ENCODE results near the gene MED15.
"Not testable (repeated sequence)": the region's sequence is repeated elsewhere in the genome, so short reads cannot be mapped to it uniquely, and the experiment has no call there.

Gene MED15, protein sequence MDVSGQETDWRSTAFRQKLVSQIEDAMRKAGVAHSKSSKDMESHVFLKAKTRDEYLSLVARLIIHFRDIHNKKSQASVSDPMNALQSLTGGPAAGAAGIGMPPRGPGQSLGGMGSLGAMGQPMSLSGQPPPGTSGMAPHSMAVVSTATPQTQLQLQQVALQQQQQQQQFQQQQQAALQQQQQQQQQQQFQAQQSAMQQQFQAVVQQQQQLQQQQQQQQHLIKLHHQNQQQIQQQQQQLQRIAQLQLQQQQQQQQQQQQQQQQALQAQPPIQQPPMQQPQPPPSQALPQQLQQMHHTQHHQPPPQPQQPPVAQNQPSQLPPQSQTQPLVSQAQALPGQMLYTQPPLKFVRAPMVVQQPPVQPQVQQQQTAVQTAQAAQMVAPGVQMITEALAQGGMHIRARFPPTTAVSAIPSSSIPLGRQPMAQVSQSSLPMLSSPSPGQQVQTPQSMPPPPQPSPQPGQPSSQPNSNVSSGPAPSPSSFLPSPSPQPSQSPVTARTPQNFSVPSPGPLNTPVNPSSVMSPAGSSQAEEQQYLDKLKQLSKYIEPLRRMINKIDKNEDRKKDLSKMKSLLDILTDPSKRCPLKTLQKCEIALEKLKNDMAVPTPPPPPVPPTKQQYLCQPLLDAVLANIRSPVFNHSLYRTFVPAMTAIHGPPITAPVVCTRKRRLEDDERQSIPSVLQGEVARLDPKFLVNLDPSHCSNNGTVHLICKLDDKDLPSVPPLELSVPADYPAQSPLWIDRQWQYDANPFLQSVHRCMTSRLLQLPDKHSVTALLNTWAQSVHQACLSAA

DNA sequence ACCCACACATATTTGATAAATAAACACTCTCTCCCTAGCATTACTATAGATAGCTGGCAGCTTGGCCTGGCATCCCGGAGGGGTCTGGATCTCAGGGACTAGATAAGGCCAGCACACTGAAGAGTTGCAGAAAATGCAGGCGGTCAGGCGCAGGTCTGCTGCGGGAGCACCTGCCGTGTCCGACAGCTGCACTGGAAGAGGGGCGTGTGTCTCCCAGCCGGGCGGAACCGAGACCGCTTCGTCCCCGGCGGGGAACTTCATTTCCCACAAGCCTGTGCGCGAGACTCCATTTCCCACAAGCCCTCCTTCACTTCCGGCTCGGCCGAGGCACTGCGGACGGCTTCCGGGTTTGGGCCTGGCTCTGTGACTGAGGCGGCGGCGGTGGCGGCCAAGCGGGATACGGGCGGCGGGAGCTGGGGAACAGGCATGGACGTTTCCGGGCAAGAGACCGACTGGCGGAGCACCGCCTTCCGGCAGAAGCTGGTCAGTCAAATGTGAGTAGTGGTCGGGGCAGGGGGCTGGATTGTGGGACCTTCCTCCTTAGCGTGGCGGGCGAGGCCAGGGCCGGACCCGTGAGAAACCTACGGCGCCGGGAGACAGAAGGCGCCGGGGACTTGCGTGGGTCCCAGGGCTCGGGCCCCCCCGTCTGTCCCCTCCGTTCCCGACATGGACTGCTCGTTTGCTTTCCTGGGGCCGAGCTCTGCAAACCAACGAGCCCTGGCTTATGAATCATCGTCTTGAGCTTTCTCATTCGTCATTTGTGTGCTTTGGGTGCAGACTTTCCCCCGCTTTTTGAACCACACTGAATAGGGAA is at the start of gene MED15:
TSS of gene MED15 (plus strand) at position 358 of the 814 bp plus-strand sequence. CDS start at position 427, 69 bp downstream.
- peak; percentile 92 for DNase-seq

DNA sequence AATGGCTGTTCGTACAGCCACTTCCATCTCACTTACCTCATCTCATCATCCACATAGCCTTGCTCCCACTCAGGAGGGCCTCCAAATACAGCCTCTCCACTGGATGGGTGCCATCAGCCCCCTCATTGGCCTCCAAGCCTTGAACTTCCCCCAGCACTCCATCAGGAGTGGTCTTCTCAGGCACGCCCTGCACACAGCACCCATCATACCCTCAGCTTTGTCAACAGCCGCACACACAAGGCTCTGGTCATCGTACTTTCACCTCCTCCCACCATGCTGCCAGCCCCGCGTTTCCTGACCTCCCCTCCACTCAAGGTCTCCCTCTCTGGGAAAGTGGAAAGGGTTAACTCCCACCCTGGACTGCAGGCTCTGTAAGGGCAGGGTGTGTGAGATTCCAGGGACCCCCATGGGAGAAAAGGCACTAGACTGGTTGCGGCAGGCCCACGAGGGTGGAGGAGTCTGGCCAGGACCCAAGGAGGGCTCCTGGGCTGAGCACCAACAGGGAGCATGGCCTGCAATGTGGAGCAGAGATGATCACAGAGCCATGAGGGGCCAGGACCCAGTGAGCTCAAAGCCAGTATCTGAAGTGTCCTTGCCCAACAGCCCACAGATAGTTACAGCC is 48.8 kb upstream of the MED15 start:
- no peak for DNase-seq

DNA sequence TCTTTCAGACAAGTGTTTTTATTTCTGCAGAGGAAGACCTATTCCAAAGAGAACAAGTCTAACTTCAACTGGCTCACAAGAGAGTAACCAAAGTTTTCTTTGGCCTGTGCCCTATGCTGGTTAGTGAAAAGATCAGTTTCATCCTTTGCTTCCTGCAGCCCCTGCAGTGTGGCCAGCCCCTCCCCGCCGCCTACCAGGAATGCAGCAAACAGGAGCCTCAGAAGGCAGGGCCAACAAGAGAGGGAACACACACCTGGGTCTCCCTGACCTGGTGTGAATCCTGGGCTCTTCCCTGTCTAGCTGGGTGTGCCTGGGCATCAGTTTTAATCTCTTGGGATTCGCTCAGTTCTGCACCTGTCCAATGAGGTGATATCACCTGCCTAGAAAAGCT is 48.3 kb upstream of the MED15 start:
- no peak for DNase-seq

DNA sequence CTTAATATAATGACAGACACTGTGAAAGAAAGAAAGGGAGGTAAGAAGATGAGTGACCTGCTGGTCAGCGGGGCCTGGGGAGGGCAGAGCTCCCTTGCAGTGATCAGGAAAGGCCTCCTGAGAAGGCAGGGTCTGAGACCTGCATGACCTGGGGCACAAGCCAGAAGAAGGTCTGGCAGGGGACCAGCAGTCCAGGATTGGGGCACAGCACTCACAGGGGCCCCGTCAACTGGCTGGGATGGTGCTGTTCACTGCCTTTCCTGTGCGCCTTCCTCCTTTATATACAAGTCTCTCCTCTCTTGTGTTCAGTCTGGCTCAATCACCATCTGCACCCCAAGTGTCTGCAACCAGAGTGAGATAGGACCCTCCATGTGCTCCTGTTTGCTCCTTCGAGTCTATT is 47.5 kb upstream of the MED15 start:
- DNase-seq, result no peak

DNA sequence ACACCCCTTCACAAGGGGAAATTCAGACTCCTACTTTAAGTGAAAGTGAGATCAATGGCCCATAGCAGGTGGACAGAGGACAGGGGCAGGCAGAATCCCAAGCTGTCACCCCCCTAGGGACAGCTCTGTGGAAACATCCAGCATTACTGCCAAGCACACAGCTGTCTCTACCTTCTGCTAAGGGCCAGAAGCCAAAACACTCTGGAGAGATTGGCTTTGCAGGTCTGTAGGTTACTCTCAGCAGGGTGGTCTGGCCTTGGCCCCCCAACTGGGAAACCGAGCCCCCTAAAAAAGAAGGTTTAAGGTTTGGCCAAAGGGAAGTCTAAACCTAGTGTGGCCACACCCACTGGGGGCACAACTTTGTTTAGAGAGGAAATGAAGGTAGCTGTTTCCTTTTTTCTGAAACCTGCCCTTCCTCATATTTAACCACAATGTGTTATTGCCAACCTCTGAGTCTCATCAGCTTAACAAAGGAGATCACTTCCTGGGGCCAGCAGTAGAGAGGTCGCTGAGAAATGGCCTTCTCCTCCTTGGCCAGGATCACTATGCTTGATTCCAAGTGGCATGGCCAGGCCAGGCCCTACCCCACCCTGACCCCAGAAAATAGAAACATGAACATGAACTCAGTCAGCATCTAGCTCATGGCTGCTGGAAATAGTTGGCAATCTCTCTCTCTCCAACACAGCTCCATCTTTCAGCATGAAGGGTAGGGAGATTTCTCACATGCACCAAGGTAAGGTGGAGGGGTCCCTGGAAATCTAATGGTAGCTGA is 43.9 kb upstream of the MED15 start:
- DNase-seq, result no peak

DNA sequence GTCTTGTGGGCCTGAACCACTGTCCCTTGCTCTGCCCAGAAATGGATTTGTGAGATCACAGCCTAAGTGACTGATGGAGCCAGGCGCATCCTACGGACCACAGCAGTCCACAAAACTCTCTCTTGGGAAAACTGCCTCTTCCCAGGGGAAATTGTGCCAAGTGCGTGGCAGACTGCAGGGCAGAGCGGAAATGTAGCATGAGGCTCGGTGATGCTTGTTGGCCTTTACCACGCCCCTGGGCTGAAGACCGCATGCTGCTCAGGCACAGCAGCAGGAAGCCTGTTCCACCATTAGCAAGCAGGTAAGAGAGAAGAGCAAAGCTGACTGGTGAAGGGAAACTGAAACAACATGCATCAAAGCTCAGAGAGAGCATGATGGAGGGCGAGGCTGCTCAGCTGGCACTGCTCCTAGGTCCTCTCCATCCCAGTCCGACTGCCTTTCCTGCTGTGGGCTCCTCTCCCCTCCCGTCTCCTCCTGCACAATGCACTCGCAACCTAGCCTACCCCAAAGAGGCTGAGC is 43.3 kb upstream of the MED15 start:
- DNase-seq, result peak; percentile 70

DNA sequence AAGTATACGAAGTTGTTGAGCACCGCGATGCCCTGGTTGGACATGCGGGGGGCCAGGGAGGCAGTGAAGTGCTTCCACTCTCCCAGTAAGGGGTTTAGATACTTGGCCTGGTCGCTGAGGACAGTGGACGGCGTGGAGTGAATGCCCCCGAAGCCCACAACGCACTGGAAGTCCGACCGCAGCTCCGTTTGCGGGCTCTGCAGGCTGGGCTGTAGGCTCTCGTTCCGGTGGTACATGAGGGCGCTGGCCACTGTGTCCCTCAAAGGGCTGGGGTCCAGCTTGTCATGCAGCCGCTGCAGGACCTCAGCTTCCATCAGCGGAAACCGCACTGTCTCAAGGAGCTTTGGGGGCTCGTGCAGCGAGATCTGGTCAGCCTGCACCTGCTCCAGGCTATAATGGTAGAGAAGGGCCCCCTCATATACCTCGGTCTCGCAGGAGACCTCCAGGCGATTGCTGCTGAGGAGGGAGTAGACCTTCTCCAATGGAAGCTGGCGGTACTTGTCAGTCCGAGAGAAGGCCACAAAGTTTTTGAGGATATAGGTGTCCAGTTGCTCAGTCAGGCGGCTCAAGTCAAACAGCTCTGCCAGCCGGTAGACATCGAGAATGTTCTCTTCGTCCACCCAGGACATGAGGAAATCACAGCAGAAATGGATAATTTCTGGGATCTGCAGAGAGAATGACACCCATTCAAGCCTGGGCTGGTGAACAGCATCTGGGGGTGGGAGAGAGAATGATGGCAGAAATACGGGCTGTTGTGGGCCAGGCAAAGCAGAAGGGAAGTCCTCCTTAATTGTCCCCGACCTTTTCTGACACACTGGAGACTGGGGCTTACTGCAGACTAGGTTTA is 42.3 kb upstream of the MED15 start:
- no peak for DNase-seq

DNA sequence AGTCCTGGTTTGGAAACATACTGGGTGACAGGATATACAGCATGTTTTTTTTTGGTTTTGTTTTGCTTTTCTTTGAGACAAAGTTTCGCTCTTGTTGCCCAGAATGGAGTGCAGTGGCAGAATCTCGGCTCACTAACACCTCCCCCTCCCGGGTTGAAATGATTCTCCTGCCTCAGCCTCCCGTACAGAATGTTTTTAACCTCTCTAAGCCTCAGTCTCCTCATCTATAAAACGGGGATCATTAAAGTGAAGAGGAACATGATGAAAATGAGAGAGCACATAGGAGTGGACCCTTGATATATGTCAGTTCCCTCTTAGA is 41.7 kb upstream of the MED15 start:
- DNase-seq, result no peak

DNA sequence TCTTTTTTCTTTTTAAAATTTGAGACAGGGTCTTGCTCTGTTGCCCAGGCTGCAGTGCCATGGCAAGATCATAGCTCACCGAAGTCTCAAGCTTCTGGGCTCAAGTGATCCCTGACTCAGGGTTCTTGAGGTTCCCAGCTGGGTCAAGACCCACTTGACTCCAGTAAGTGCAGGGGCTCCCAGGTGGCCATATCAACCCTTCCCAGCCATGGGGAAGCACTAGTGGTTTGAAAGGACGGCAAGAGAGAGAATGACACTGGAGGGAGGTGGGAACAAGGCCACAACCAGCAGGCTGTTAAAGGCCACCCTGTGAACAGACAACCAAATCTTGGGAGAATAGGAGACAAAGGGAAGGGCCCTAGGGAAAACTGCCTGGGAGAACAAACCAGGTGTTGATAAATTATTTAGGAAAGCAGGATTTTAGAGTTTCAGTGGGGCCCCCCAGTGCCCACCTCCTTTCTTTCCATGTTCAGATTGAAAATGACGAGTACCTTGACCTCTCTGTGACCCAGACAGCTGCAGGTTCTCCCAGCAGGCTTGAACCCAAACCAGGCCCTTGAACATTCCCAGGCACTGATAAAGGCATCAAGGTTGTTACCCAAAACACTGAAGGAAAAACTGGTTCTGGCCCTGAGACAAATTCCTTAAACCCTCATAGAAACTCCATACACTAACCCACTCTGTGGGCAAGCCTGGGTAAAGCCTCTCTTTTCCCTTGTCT is 40.6 kb upstream of the MED15 start:
- DNase-seq, result no peak

DNA sequence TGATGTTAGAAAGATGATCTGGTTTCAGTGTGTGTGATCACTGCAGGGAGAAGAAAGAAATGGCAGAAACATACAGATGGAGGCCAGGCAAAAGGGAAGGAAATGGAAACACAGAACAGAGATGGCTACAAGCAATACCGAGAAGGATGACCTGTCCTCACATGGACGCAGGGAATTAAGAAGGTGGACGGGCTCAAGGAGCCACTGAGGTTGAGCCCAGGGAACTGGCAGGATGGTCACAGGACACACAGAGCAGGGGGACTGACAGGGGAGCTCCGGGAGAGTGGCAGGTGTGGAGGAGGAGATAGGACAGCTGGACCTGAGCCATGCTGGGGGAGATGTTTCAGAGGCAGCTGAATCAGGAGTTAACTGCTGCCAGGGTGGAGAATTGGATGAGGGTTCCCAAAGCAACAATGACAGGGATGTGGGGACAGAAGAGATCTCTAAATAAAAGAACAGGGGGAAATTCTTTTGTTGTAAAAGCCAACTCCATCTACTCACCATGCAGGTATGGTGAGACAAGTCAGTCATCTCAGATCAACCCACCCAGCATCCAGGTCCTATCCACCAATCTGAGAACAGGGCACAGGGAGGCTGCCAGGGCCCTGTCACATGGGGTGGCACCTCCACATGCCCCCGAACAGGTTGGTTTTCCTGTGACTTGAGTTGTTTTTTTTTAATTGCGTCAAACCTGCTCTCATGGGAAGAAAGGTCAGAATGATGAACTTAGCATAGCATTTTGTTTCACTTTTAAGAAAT is 38.1 kb upstream of the MED15 start:
- DNase-seq, result no peak

DNA sequence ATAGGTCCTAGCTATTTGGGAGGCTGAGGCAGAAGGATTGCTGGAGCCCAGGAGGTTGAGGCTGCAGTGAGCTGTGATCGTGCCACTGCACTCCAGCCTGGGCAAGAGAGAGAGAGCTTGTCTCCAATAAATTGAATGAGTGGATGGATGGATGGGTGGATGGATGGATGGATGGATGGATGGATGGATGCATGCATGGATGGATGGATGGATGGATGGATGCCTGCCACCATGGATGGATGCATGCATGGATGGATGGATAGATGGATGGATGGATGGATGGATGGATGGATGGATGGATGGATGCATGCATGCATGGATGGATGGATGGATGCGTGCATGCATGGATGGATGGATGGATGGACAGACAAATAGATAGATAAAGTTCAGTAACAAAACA is 36.9 kb upstream of the MED15 start:
- DNase-seq, result not testable (repeated sequence)

DNA sequence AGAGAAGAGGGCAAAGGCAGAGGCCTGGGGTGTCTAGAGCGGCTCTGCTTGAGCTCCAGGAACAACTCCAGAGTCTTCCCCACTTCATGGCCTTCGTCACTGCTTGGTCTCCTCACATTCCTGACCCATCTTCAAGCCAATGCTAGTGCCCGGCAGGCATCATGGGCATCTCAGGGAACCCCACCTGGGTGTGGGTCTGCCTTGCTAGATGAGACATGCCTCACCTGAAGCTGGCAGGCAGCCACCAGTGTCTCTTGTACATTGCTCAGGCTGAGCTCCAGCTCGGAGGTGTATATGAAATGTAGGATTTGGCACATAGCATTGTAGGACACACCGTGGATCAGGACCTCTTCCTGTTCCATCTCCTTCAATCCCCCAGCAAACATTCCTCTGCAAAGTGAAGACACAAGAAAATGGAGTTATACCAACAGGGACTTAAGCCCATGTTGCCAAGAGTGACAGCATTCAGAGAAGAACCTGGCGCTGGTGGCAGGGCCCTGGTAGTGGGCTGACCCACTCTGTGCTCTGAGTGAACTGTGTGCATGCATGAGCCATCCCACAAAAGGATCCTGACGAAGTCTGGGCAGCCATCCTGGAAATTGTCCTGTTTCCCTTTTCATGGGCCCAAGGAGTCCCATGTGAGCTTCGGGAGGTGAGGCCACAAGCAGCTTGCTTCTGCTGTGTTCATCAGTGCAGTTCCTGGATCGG is 36.1 kb upstream of the MED15 start:
- no peak for DNase-seq

DNA sequence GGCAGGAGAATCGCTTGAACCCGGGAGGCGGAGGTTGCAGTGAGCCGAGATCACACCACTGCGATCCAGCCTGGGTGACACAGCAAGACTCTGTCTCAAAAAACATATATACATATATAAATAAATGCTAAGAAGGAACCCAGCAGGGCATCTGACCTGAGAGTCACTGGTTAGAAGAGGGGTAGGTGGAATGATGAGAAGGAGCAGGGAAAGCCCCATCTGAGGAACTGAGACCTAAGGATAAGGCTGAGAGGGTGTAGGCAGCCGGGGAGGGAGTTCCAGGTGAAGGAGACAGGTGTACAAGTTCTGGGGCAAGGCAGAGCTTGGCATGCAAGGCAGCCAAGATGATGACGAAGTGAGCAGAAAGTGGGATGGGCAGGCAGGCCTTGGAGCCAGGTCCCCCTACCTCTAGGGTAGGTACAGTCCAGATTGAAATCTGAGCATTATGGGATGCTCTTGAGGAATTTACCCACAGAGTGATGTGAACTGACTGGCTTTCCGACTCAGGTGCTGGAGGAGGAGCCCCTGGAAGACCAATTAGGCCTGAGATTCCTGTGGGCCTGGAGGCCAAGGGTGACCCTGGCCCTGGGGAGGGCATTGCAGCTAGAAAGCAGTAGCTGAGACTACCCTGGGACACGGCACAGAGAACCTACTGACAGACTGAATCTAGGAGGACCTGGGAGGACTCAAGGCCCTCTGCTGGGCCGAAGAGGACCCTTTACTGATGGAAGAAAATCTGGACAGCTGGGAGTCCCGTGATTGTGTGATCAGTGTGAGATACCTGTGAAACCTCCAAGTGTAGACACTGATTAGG is 34.6 kb upstream of the MED15 start:
- no peak for DNase-seq

DNA sequence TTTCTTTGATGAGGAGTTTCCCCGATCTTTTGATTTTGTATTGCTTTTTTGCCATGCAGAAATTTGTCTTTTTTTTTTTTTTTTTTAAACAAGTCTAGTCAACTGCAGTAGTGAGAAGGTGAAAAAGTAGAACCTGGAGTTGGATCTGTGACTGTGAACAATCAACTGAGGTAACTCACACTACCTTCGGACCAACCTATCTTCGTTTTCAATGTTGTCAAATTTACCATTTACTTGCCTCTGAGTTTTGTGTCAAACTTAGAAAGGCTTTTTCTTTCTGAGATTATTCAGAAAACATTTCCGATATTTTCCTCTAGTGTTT is 32.3 kb upstream of the MED15 start:
- DNase-seq, result no peak

DNA sequence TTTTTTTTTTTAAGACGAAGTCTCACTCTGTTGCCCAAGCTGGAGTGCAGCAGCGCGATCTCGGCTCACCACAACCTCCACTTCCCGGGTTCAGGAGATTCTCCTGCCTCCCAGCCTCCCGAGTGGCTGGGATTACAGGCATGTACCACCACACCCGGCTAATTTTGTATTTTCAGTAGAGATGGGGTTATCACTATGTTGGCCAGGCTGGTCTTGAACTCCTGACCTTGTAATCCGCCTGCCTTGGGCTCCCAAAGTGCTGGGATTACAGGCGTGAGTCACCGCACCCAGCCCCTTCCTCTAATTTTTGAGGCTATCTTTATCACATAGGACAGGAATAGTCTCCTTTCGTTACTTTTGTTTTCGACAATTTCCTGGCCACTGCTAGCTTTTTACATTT is 31.8 kb upstream of the MED15 start:
- DNase-seq, result not testable (repeated sequence)

DNA sequence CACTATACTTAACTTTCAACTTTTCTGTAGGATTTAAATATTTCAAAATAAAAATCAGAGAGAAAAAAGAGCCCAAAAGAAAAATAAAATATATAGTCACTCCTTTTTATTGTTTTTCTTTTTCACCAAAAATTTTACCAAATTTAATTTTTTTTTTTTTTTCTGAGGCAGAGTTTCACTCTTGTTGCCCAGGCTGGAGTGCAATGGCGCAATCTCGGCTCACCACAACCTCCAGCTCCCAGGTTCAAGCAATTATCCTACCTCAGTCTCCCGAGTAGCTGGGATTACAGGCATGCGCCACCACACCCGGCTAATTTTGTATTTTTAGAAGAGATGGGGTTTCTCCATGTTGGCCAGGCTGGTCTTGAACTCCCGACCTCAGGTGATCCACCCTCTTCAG is 29.4 kb upstream of the MED15 start:
- not testable (repeated sequence) for DNase-seq

DNA sequence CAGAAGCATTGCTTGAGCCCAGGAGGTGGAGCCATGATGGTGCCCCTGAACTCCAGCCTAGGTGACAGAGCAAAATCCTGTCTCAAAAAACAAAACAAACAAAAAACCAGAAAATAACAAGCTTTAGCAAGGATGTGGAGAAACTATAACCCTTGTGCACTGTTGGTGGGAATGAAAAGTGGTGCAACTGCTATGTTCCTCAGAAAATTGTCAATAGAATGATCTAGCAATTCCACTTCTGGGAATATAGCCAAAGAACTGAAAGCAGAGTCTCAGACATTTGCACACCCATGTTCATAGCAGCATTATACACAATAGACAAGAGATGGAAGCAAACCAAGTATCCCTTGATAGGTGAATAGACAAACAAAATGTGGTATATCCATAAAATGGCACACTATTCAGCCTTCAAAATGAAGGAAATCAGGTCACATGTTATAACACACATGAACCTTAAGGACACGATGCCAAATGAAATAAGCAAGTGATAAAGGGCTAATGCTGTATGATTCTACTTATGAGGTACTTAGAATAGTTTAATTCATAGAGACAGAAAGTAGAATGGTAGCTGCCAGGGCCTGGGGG is 27.7 kb upstream of the MED15 start:
- no peak for DNase-seq

DNA sequence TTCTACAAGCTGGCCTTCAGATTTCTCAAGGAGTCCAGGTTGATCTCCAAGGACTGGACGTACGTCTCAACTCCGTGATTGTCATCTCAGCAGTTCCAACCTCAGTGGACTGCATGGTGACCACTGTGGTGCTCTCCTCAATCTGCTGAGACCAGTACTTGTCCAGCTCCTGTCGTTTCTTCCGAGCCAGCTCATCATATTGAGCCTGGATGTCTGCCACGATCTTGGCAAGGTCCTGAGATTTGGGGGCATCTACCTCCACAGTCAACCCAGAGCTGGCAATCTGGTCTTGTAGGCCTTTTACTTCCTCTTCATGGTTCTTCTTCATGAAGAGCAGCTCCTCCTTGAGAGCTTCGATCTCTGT is 24.3 kb upstream of the MED15 start:
- not testable (repeated sequence) for DNase-seq
